Measurements from ENCODE around the gene ARHGDIA. TPM values are rescaled to one million over a fixed set of nuclear protein-coding genes. Genes with fewer than 3 reads are reported as not detected.

Gene ARHGDIA
- total and polyA plus RNA-seq, 2 of the 8 experiments (the other 6 are each of a cell fraction or from before 2014, with no cell fraction given), result 62.4 to 217 TPM

GRCh38 chr17:81908793-81909192 is 37.7 kb upstream of the ARHGDIA start (continued):
- TF ChIP-seq RNF2 (IDR thresholded peaks at IDR 0.05; ENCODE audit: borderline replicate concordance, low read depth, low read length, missing control alignments, poor library complexity, severe bottlenecking) (no peak), BRCA1 (IDR thresholded peaks at IDR 0.05; ENCODE audit: low read depth, low read length) (no peak), CBX5 (IDR thresholded peaks at IDR 0.05; ENCODE audit: low read depth, low read length) (no peak)
